Stimulated activated CD8-positive, alpha-beta memory T cell treated with anti-CD3 and anti-CD28 coated beads, Interleukin-2, amount 100 ng/mL, for 1 hour (primary cell): ENCODE measurements around the gene GNAT1.
"Not testable (repeated sequence)": the region's sequence is repeated elsewhere in the genome, so short reads cannot be mapped to it uniquely, and the experiment has no call there.

Source experiments
- DNase-seq, 2 donors: peaks; one replicate each; pipeline ENCODE4 v3.0.0-alpha.2; 2020; ENCODE audit warnings: low read depth in 2 of 2

Gene GNAT1

GRCh38 chr3:50202353-50203112 is 11.1 kb downstream of the GNAT1 start:
- no peak for DNase-seq

GRCh38 chr3:50203113-50203808 is 11.9 kb downstream of the GNAT1 start:
- DNase-seq = no peak

DNA sequence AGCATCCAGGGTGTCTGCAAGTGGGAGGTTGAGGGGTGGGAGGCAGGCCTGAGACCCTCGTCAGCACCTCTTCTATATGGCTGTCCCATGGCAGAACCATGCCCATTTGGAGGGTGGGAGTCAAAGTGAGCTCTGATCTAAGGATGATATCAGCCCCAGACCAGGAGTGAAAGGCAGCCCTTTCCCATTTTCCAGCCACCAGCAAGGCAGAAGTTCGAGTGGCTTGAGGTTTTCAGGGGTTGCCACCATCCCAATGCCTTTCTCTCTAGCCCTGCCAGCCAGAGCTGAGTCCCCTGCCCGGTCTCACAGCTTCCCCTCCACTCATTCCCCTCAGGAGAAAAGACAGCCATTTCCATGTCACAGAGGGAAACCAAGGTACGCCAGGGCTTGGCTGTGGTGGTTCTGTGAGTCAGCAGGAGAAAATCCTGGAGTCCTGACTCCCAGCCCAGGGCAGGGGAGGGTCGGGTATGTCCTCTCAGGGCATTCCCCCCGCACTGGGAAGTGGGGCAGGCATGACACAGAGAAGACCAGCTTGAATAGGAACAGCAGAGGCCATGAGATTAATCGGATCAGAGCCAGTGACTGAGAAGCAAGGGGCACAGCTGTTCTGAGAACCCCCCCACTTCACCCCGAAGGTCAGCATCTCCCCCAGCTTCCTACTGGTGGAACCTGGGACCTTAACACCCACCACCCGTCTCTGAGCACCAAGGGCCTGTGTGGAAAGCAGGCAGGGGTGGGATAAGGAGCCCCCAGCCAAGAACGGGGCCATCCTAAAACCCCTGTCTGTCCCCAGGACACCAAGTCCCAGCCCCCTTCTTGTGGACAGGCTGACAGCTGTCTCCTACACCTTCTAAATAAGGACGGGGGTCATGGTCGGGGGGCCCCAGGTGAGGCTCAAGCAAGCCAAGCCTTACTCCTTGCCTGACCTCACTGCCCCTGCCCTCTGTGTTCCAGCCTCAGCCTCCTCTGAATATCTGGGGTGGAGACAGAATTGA is 12.7 kb downstream of the GNAT1 start:
- no peak for DNase-seq

GRCh38 chr3:50204804-50205412 is 13.5 kb downstream of the GNAT1 start, which contains the start of gene SLC38A3:
Gene SLC38A3, plus strand, starts transcription at chr3:50205271. Its CDS starts 8,929 bp downstream, at chr3:50214200.
- DNase-seq = no peak

DNA sequence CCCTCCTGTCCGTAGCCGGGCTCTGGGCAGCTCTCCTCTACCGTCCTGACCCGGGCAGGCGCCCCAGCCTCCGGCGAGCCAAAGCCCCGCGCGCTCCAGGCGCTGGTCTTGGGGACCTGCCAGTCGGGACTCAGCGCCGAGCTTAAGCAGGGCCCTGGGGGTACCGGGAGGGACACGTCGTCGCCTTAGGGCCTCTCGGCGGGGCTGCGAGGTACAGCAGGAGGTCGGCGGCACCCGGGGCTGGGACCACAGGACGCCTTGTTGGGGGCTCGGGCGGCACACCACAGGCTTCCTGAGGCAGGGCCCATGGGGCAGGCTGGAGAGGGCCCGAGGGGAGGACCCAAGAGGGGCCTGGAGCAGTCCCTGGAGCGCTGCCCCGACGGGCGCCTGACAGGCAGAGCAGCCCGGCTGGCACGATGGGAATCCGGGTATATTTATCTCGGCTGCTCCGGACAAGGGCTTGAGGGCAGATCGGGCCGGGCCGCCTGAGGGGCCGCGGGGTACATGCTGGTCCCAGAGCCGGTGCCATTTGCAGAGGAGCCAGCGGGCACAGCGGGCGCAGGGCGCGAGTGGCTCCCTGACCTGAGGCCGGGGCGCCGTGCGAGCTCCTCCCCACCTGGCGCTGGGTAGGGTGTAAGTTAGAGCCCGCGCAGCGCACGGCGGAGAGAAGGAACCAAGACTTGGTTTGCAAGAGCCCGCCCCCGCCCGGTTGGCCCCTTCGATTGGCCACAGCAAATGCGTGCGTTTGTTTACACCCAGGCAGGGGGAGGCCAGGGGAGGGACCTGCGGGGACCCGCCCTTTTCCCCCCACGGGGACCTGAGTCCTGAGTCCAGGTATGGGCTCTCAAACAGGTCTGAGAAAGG is 14.2 kb downstream of the GNAT1 start:
- no peak for DNase-seq

- DNase-seq = no peak
These were observed 16.1 kb downstream of the GNAT1 start for GRCh38 chr3:50207359-50208042.

GRCh38 chr3:50208677-50209344 is 17.4 kb downstream of the GNAT1 start:
- no peak for DNase-seq

- no peak for DNase-seq
These were observed 18.7 kb downstream of the GNAT1 start for GRCh38 chr3:50210176-50210509.

GRCh38 chr3:50210510-50211367 is 19.3 kb downstream of the GNAT1 start:
- DNase-seq = no peak

DNA sequence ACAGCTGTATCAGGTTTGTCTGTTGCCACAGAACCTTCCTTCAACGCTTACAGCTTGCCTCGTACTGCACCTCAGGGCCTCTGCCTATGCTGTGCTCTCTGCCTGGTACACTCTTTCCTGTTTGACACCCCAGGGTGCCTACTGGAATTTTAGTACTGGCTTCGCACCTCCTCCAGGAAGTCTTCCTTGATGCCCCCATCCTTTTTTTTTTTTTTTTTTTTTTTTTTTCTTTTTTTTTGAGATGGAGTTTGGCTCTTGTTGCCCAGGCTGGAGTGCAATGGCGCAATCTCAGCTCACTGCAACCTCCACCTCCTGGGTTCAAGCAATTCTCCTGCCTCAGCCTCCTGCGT is 19.9 kb downstream of the GNAT1 start:
- DNase-seq = not testable (repeated sequence)

DNA sequence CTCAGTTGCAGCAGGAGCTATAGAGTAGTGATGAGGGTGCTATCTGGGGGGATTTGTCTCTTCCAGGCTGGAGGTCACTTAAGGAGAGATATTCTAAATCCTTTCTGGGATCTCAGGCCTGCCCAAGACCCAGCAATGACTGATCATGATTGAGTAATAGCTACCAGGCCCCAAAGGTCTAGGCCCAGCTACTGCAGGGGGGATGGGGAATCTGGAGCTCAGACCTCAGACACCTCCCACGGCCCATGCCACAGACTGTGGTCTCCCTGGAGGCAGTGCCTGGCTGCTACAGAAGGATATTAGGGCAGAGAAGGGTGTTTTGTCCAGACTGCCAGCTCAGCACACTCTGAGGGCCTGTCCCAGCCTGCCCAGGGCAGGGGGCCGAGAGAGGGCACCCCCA is 20.5 kb downstream of the GNAT1 start:
- no peak for DNase-seq

DNA sequence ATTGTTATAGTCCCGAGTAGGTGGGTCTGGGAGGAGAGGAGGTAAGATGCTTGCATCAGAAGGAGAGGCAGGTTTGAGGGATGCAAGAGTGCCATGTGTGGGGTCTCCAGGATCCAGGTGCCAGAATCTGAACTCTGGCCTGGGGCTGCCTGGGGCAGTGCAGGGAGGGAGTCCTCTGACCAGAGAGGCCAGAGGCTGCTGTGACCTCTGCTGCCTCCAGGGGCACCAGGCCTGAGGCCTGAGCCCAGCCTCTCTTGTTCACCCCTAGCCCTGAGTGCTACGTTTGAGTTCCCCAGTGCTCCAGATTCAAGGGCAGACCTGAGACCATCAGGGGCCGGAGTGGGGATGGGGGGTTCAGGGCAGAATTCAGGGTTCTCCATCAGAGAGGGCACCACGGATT is 21.1 kb downstream of the GNAT1 start:
- DNase-seq = no peak

DNA sequence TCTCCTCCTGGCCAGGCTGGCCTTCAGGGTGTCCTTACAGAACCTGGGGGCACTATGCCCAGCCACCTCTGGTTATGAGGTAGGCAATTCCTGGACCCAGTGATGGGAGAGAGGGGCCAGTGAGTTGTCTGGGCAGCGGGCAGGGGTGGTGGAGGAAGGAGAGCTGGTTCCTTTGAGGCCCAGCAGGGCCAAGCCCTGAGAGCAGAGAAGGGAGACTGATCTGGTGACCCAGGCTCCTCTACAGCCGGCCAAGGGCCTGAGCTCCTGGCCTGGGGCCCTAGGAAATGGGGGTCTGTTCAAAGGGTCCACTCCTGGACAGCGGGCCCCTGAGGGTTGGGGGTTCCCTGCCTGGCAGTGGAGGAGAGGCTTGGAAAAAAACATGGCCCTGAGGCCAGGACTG is 21.6 kb downstream of the GNAT1 start:
- DNase-seq = no peak

DNA sequence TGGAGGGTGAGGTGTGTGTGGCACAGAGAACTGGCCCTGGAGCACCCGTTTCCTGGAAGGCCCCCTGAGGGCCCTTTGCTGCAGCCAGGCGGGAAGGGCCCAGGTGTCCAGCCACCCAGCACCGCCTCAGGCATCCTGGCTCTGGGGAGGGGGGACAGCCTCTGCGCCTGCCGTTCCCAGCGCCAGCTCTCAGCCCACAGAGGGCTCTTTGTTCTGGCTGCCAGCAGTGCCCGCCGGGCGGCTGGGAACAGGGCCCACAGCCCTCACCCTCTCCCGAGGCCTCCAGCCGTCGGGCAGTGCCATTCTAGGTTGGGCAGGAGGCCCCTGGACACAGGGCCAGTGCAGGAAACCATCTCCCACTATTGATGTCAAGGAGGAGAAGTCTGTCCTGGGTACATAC is 22.0 kb downstream of the GNAT1 start:
- DNase-seq = no peak

DNA sequence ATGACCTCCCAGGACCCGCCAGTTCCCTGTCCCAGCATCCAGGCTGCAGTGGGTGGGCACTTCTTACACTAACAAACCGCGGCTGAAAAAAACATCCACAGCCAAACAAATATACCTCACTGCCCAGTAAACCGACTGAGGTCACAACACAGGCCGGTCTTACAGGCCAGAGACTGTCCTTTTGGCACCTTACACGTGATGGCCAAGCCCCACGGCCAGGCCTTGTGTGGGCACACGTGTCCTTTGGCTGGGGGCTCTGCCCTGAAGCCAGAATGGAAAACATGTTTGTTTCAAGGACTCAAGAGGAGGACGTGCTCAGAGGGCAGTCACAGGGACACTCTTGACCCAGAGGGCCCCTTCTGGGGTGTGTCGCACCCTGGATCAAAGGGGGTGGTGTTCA is 23.4 kb downstream of the GNAT1 start:
- DNase-seq = no peak

DNA sequence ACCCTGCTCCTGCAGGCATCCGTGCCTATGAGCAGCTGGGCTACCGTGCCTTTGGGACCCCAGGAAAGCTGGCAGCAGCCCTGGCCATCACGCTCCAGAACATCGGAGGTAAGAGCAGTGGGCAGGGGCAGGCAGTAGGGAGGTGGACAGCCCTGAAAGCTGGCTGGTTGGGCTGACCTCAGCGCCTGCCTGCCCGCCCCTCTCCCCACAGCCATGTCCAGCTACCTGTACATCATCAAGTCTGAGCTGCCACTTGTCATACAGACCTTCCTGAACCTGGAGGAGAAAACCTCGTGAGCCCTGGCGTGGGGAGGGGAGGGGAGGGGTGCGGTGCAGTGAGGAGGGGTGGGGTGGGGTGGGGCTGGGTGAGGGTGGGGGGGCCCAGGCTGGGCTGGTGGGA is 24.1 kb downstream of the GNAT1 start:
- no peak for DNase-seq

DNA sequence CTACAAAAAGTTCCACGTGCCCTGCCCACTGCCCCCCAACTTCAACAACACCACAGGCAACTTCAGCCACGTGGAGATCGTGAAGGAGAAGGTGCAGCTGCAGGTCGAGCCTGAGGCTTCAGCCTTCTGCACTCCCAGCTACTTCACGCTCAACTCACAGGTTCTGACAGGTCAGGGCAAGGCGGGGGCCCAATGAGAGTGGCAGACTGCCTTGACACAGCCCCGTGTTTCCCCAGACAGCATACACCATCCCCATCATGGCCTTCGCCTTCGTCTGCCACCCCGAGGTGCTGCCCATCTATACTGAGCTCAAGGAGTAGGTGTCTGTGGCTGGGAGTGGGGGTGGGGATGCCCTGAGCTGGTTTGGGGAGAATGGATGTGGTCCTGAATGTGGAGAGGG is 26.3 kb downstream of the GNAT1 start:
- DNase-seq = no peak

- no peak for DNase-seq
These were observed 27.0 kb downstream of the GNAT1 start for GRCh38 chr3:50218448-50218847.

GRCh38 chr3:50219285-50219684 is 27.9 kb downstream of the GNAT1 start:
- no peak for DNase-seq
